Measurements from ENCODE around the gene GALNS. TPM values are rescaled to one million over a fixed set of nuclear protein-coding genes. Genes with fewer than 3 reads are reported as not detected.
A peak's percentile ranks its signal among the peaks of the same experiment; 100 is the strongest.

GALNS gene
- total RNA-seq, 1 donor from 2014 or later: 41.0 TPM

GRCh38 chr16:88857728-88858339 is 1.1 kb upstream of the GALNS start:
- peak; percentile 70 for DNase-seq (ENCODE audit: low read depth)

- no peak for DNase-seq (ENCODE audit: low read depth)
These were observed 472 bp downstream of the GALNS start for GRCh38 chr16:88856122-88856827.

GRCh38 chr16:88855736-88856121 is 1.0 kb downstream of the GALNS start:
- DNase-seq (ENCODE audit: low read depth): no peak

GRCh38 chr16:88855176-88855575 is 1.6 kb downstream of the GALNS start:
- DNase-seq (ENCODE audit: low read depth): no peak

GRCh38 chr16:88854306-88855111 is 2.2 kb downstream of the GALNS start:
- no peak for DNase-seq (ENCODE audit: low read depth)

GRCh38 chr16:88853325-88853941 is 3.3 kb downstream of the GALNS start:
- no peak for DNase-seq (ENCODE audit: low read depth)

- no peak for DNase-seq (ENCODE audit: low read depth)
These were observed 5.1 kb downstream of the GALNS start for GRCh38 chr16:88851616-88852015.

GRCh38 chr16:88850531-88851199 is 6.1 kb downstream of the GALNS start:
- DNase-seq (ENCODE audit: low read depth): no peak

GRCh38 chr16:88848557-88848956 is 8.2 kb downstream of the GALNS start:
- DNase-seq (ENCODE audit: low read depth): no peak

GRCh38 chr16:88847654-88848053 is 9.1 kb downstream of the GALNS start:
- DNase-seq (ENCODE audit: low read depth): no peak

- DNase-seq (ENCODE audit: low read depth): no peak
These were observed 10.7 kb downstream of the GALNS start for GRCh38 chr16:88846088-88846487.

GRCh38 chr16:88844419-88845036 is 12.2 kb downstream of the GALNS start:
- no peak for DNase-seq (ENCODE audit: low read depth)

- DNase-seq (ENCODE audit: low read depth): no peak
These were observed 13.5 kb downstream of the GALNS start for GRCh38 chr16:88843256-88843655.

GRCh38 chr16:88842806-88843205 is 13.9 kb downstream of the GALNS start:
- no peak for DNase-seq (ENCODE audit: low read depth)

- no peak for DNase-seq (ENCODE audit: low read depth)
These were observed 14.4 kb downstream of the GALNS start for GRCh38 chr16:88842308-88842756.

GRCh38 chr16:88841521-88842307 is 15.0 kb downstream of the GALNS start:
- no peak for DNase-seq (ENCODE audit: low read depth)

- DNase-seq (ENCODE audit: low read depth): no peak
These were observed 16.0 kb downstream of the GALNS start for GRCh38 chr16:88840600-88841215.

- no peak for DNase-seq (ENCODE audit: low read depth)
These were observed 16.8 kb downstream of the GALNS start for GRCh38 chr16:88839745-88840599.

- DNase-seq (ENCODE audit: low read depth): no peak
These were observed 17.7 kb downstream of the GALNS start for GRCh38 chr16:88839026-88839529.

Data from renal cortical epithelial cell (primary cell).